KOPT-K1 (cell line): ENCODE data around the gene SPPL2B.

Experiments used
- H3K27ac ChIP-seq: fragments of 200-600 bp; sonication (generic); 2 replicates; pipeline ENCODE4 v1.5.1; 2016; ENCODE audit warnings: antibody characterized with exemption, mild to moderate bottlenecking, low read depth, low read length; ENCODE audit not compliant: poor library complexity, severe bottlenecking
- H3K36me3 ChIP-seq: fragments of 200-600 bp; sonication (generic); 2 replicates; pipeline ENCODE4 v1.5.1; 2017; ENCODE audit warnings: antibody characterized with exemption, mild to moderate bottlenecking, low read length, moderate library complexity; ENCODE audit not compliant: insufficient read depth
- H3K9me3 ChIP-seq: fragments of 200-600 bp; sonication (generic); 2 replicates; pipeline ENCODE4 v1.5.1; 2017; ENCODE audit warnings: antibody characterized with exemption, low read length, mild to moderate bottlenecking; ENCODE audit not compliant: insufficient read depth, poor library complexity, severe bottlenecking

Gene SPPL2B

GRCh38 chr19:2359992-2360685 lies 31.7 kb downstream of the SPPL2B start, which contains the start of gene TMPRSS9:
Gene TMPRSS9, plus strand, starts transcription at chr19:2360265. Its CDS starts 29,521 bp downstream, at chr19:2389786.
- Histone ChIP-seq H3K36me3 (no peaks in the 10 kb centered on the region), H3K27ac (no peak within 1 kb of the TSS), H3K9me3 (no peaks in the 10 kb centered on the region)

GRCh38 chr19:2360833-2361232 lies 32.3 kb downstream of the SPPL2B start:
- Histone ChIP-seq H3K27ac (no peak overlapping the region), H3K9me3 (no peaks in the 10 kb centered on the region), H3K36me3 (no peaks in the 10 kb centered on the region)

- Histone ChIP-seq H3K9me3 (no peaks in the 10 kb centered on the region), H3K27ac (no peak overlapping the region), H3K36me3 (no peaks in the 10 kb centered on the region)
These were observed 33.0 kb downstream of the SPPL2B start for GRCh38 chr19:2361246-2362045.

DNA sequence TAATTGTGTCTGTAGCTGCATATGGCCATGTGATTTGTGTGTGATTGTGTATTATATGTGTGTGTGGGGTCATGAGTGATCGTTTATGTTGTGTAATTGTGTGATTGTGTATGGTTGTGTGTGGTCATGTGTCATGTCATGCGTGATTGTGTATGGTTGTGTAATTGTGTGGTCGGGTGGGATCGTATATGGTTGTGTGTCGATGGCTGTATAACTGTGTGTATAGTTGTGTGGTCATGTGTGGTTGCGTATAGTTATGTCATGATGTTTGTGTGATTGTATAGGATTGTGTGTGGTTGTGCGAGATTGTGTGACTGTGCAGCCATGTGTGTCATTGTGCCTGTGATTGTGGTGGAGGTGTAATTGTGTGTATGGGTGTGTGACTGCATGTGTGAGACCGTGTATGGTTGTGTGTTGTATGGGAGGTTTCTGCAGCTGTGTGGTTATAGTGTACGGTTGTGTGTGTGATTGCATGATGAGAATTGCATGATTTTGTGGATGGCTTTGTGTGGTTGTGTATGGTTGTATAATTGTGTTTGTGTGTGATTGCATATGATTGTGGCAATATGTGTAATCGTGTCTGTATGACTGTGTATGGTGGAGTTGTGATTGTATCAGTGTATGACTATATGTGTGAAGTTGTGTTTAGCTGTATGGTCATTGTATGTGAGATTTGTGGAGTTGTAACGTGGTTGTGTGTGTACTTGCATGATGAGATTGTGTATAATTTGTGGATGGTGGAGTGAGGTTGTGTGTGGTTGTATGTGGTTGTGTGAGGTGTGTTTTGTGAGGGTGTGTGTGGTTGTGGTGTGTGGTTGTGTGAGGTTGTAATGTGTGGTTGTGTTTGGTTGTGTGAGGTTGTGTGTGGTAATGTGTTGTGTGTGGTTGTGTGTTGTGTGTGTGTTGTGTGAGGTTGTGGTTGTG lies 33.8 kb downstream of the SPPL2B start:
- H3K27ac ChIP-seq: no peak overlapping the region
- no peaks in the 10 kb centered on the region for H3K36me3 ChIP-seq
- H3K9me3 ChIP-seq: no peaks in the 10 kb centered on the region

- Histone ChIP-seq H3K9me3 (no peaks in the 10 kb centered on the region), H3K36me3 (no peaks in the 10 kb centered on the region), H3K27ac (no peak overlapping the region)
These were observed 34.5 kb downstream of the SPPL2B start for GRCh38 chr19:2362970-2363300.

DNA sequence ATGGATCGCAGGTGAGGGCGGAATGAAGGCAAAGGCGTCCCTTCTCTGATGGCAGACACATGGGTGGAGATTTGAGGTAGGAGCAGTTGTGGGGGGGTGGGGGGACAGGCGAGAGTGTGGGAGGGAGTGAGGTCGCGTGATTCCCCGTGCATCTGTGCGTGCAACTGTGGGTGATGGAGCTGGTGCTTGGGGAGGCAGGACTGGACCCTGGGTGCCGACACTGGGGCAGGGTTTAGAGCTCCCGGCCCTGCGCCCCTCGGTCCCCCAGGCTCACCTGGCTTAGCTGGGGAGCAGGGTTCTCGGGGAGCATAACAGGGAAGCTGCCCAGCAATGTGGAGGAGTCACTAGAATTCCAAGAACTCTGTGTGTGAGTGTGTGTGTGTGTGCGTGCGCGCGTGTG lies 34.9 kb downstream of the SPPL2B start:
- Histone ChIP-seq H3K27ac (no peak overlapping the region), H3K36me3 (no peaks in the 10 kb centered on the region), H3K9me3 (peaks cover 2% of the 10 kb centered on the region)

DNA sequence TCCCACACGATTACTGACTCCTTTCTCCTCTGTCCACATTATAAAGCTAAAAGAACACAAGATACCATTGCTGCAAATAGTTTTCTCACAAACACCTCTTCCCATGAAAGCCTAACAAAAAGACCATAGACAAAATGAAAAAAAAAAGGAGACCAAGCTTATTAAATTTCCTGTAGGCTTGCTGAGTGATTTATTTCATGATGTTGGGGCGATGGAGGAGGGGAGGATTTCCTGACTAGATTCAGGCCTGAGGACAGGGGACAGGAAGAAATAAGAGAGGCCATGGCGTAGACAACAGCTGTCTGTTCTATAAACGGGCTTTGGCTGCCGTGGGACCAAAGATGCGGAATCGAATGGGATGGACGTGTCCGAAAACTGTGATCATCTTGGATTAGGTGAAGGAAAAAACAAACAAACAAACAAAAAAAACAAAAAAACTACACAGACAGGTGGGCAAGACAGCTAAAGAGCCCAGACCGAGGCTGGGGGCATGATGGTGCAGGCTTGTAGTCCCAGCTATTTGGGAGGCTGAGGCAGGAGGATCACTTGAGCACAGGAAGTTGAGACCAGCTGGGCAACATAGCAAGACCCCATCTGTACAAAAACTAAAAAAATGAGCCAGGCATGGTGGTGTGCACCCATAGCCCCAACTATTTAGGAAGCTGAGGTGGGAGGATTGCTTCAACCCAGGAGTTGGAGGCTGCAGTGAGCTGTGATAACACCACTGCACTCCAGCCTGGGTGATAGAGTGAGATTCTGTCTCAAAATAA lies 36.9 kb downstream of the SPPL2B start:
- Histone ChIP-seq H3K36me3 (no peaks in the 10 kb centered on the region), H3K27ac (no peak overlapping the region), H3K9me3 (peaks cover 17% of the 10 kb centered on the region)

GRCh38 chr19:2371656-2372055 lies 43.2 kb downstream of the SPPL2B start:
- Histone ChIP-seq H3K9me3 (peaks cover 25% of the 10 kb centered on the region), H3K36me3 (no peaks in the 10 kb centered on the region), H3K27ac (no peak overlapping the region)

DNA sequence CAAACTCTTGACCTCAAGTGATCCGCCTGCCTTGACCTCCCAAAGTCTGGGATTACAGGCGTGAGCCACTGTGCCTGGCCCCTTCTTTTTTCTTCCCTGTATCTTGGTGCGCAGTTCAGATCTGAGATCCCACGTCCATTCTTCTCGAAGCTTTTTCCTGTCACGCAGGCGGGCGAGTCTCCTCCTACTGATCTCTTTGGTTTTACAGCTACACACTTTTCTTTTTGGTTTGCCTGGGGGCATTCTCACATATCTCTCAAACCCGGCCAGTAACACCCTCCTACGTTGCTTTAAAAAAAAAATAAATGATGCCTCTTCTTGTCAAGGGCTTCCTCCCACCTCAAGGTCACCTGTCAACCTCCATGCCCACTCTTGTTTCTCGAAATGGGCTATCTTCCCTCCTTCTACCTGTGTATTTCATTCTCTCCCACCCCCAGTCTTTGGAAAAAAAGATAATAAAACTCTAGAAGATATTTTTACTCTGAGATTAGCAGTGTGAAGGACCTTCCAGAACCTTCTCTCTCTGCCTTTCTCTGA lies 43.7 kb downstream of the SPPL2B start:
- Histone ChIP-seq H3K36me3 (no peaks in the 10 kb centered on the region), H3K9me3 (peaks cover 25% of the 10 kb centered on the region), H3K27ac (no peak overlapping the region)

DNA sequence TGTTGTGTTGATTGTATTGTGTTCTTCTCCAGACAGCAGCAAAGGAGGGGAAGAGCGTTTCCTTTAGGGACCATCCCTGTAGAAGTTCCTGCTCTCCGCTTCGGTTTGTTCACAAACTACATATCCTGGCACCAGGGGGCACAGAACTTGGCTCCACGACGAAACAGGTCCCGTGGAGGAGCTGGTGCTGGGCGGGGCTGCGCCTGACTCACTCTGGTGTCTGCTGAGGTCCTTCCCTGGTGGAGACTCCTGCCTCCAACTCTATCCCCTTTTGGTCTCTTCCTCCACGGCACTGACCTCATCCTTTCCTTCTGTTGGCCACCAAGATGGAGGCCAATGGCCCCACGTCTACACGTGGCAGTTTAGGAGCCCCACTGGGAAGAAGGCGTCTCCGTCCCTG lies 46.3 kb downstream of the SPPL2B start:
- H3K27ac ChIP-seq: no peak overlapping the region
- H3K36me3 ChIP-seq: no peaks in the 10 kb centered on the region
- H3K9me3 ChIP-seq: peaks cover 17% of the 10 kb centered on the region

DNA sequence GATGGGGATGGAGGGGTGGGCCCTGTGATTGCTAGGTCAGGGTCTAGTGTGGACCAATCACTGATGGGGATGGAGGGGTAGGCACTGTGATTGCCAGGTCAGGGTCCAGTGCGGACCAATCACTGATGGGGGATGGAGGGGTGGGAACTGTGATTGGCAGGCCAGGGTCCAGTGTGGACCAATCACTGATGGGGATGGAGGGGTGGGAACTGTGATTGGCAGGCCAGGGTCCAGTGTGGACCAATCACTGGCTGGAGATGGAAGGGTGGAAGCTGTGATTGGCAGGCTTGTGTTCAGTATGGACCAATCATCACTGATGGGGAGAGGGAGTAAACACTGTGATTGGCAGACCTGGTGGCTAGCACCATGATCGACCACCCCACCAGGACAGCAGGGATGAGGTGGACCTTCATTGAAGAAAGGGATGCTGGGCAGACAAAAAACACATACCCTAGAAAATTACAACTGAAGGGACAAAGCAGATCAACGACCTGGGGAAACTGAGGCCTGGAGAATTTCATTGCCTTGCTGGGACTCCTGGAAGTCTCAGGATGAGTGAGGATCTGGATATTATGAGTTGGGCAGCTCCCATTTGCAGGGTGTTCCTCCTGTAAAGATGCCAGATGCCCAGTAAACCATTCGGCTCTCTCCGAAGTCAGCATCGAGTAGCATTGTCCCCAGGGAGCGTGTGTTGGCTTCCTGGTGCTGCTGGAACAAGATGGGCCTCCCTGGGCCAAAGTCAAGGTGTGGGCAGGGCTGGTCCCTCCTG lies 47.1 kb downstream of the SPPL2B start:
- Histone ChIP-seq H3K27ac (no peak overlapping the region), H3K9me3 (peaks cover 18% of the 10 kb centered on the region), H3K36me3 (no peaks in the 10 kb centered on the region)

GRCh38 chr19:2376784-2377519 lies 48.5 kb downstream of the SPPL2B start:
- H3K27ac ChIP-seq: no peak overlapping the region
- peaks cover 17% of the 10 kb centered on the region for H3K9me3 ChIP-seq
- H3K36me3 ChIP-seq: no peaks in the 10 kb centered on the region

- Histone ChIP-seq H3K9me3 (peaks cover 17% of the 10 kb centered on the region), H3K27ac (no peak overlapping the region), H3K36me3 (no peaks in the 10 kb centered on the region)
These were observed 52.1 kb downstream of the SPPL2B start for GRCh38 chr19:2380567-2380966.
